CD4-positive, alpha-beta T cell treated with Interleukin-21 for 1 hour (primary cell): Measurements from ENCODE around the gene PRSS33.

Source experiments
- DNase-seq: peaks from one replicate; pipeline ENCODE4 v3.0.0-alpha.2; 2020

Gene PRSS33

DNA sequence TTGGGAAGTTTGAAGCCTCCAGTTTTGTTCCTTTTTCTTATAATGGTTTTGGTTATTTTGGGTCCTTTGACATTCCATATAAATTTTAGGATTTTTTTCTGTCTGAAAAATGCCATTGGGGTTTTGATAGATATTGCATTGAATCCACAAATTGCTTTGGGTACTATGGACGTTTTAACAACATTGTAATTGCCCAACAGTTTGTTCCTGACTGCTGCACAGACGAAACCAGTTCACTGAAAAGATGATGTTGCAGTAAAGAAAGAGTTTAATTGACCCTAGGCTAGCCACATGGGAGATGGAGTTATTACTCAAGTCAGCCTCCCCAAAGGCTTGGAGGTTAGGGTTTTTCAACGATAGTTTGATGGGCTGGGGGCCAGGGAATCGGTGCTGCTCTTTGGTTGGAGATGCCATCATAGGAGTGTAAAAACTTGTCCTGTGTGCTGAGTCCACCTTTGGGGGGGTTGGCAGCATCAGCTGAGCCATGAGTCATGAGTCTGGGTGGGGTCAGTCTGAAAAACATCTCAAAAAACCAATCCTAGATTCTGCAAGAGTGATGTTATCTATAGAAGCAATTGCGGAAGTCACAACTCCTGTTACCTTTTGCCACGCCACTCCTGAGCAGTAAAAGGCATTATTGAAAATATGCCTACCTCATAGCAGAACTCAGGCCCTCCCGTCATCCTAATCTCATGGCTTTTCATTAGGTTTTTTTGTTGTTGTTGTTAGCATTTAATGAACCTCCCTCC is 8.2 kb upstream of the PRSS33 start:
- DNase-seq: no peak

DNA sequence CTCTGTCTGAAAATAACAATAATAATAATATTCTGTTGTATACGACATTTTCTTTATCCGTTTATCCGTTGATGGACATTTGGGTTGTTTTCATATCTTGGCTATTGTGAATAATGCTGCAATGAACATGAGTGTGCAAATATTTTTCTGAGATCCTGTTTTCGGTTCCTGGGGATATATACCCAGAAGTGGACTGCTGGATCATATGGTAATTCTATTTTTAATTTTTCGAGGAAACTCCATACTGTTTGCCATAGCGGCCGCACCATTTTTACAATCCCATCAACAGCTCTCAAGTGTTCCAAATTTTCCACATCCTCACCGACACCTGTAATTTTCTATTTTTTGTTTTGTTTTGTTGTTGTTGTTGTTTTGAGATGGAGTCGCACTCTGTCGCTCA is 5.6 kb upstream of the PRSS33 start:
- no peak for DNase-seq

DNA sequence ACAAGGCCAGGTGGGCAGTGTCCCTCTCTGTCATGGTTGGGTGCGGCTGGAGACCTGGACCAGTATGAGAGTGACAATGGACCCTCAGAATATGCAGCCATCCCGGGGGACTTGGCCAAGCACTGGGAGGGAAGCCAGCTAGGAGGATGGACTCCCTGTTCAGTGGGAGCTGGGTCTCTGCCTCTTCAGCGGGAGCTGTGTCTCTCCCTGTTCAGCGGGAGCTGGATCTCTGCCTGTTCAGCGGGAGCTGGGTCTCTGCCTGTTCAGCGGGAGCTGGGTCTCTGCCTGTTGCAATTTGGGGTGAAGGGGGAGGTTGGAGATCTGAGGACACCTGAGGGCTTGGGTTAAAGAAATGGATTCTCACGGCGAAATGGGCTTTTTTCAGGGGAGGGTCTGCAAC is 3.8 kb upstream of the PRSS33 start:
- DNase-seq: no peak

DNA sequence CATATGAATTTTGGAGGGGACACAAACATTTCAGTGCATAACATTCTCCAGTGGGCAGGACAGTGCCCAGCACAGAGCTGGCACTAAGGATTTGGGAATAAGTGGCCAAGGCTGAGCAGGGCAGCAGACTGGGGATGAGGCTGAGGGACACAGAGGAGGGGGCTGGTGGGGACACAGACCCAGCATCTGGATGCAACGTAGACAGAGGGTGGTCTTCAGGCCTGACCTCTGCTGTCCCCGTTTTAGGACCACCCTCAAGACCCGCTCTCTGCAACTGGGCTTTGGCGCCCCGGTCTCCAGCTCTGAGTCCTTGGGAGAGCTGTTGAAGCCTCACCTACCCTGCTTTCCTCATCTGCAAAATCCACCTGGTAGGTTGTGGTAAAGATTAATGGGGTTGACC is 3.3 kb upstream of the PRSS33 start:
- DNase-seq: no peak

DNA sequence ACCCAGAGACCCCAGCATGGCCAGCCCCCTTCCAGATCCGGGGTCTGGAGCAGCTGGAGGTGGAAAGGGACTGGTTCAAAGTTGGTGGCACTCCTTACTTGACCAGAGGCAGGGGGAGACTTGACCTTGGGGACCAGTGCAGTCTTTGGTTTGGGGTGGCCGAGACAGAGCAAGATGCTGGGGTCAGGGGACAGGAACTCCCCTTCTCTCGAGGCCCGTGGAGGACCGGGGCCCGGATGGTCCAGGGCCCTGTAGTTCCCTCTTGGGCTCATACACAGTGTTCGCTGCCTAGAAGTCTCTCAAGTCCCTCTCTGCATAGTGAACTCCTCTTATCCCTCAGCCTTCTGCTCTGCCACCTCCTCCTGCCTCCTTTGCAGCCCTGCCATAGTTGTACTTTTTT is 601 bp upstream of the PRSS33 start:
- DNase-seq: no peak

DNA sequence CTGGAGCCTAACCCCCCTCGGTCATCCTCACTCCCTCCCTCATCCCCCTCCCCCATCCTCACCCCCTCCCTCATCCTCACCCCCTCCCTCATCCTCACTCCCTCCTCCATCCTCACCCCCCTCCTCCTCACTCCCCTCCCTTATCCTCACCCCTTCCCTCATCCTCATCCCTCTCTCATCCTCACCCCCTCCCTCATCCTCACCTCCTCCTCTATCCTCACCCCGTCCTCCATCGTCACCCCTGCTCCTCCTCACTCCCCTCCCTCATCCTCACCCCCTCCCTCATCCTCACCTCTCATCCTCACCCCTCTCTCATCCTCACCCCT is 571 bp downstream of the PRSS33 start:
- no peak for DNase-seq

DNA sequence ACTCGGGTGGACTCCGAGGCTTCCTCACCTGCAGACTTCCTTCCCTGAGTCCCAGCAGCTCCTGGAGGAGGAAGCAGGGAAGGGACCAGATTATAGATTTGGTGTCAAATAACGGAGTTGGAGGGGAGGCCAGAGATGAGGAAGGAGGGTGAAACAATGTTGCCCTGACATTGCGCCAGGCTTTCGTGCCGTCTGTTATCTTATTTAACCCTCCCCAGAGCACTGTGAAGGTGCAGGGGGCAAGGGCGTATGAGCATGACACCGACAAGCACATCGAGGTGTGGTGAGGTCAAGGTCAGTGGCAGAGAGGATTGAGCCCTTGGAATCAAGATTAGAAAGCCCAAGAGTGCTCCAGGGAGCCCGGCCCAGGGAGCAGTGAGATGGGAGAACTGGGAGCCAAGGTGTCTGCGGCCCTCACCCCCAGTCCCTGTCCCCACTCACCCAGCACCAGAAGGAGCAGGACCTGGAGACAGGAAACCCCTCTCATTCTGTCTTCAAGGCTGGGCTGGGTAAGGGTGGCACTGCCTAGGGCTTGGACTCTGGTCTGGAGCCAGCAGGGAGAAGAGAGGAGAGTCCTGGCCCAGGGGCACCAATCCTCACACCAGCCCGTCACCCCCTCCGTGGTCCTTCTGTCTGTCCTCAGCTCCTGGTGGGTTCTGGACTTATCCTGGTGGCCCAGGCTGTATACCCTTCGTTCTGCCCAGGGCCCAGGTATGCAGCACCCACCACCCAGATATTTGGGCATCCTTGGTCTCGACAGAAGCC is 1.1 kb downstream of the PRSS33 start:
- DNase-seq: no peak

DNA sequence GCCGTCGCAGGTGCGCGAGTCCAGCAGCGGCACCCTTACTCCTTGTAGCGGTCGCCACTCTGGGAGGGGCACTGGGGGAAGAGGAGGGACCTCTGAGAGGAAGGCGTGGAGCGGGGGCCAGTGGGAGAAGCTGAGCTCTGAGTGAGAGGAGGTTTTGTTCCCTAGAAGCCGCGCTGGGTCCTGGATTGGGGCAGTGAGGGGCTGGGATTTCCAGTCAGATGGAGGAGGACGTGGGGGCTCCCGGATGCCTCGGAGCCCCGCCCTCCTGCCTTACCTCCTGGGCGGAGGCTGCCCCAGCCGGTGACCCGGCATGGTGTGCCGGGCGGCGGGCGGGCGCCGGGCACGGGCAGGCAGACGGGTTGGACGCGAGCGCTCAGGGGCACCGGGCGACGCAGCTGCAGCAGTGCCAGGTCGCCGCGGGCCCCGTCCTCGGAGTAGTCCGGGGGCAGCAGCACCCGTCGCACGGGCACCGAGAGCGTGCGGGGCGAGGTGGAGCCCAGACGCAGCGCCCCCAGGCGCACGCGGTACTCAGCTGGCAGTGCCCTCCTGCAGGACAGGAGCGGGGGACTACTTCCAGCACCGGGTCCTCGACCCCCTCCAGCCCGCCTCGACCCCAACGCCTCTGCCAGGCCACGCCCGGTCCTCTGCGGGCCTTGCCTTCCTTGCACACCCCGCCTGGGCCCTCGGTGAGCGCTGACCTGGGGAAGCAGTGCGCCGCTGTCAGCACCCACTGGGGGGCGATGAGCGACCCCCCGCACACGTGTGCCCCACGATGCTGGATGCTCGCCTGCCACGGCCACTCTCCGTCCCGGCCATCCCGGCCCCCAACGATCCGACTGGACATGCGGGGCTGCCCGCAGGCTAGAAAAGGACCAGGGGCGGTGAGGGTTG is 2.0 kb downstream of the PRSS33 start:
- peak; percentile 35 for DNase-seq

DNA sequence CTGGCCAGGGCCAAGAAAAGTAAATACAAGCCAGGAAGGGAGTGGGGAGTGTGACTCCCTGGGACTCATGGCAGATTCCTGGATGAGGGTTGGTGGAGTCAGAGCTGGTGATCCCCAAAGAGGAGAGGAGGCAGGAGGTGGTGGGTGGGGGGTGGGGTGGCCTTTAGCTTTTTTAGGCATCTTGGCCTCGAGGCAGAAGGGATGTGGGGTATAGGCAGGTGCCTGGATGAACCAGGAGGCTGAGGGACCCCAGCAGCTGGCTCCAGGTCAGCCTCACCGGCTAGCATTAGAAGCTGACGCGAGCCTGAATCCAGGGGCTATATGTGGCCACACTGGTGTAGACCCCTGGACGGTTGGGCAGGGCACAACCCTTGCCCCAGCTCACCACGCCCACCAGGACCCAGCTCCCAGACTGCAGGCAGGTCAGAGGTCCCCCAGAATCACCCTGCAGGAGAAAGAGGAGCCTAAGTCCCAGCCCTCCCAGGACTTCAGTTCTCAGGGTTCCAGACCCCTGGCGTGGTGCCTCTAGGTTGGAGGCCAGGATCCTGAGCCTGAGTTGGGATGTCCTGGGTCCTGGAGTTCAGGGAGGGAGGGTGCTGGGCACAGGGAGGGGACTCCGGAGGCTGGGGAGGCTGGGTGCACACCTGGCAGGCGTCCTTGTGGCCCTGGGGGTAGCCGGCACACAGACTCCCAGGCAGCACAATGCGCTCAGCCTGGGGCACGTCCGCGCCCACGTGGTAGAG is 2.8 kb downstream of the PRSS33 start:
- no peak for DNase-seq

DNA sequence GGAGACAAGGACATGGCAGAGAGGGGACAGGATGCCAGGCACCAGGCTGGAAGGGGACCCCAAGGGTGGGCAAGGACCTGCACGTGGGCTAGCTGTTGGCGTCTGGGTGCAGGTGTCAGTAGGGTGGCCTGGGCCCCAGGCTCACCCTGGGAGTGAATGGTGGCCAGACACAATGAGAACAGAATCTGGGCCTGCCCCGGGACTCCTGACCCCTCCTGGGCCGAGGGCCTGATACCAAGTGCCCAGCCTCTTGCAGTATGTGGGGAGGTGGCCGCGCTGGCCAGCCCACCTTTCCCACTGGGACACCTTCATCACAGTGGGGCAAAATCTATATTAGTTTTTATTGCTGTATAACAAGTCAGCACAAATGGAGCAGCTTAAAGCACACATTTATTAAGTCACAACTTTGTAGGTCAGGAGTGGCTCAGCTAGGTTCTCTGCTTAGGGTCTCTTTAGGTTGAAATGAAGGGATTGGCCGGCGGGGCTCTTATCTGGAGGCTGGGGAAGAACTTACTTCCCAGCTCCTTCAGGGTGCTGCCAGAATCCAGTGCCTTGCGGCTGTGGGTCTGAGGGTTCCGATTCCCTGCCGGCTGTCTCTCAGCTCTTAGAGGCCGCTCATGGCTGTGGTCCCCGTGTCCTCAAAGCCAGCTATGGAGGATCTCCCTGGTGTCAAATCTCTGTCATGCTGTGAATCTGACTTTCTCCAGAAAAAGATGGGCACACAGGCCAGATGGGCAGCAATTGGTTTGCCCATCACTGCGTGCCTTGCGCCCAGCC is 3.6 kb downstream of the PRSS33 start:
- no peak for DNase-seq

DNA sequence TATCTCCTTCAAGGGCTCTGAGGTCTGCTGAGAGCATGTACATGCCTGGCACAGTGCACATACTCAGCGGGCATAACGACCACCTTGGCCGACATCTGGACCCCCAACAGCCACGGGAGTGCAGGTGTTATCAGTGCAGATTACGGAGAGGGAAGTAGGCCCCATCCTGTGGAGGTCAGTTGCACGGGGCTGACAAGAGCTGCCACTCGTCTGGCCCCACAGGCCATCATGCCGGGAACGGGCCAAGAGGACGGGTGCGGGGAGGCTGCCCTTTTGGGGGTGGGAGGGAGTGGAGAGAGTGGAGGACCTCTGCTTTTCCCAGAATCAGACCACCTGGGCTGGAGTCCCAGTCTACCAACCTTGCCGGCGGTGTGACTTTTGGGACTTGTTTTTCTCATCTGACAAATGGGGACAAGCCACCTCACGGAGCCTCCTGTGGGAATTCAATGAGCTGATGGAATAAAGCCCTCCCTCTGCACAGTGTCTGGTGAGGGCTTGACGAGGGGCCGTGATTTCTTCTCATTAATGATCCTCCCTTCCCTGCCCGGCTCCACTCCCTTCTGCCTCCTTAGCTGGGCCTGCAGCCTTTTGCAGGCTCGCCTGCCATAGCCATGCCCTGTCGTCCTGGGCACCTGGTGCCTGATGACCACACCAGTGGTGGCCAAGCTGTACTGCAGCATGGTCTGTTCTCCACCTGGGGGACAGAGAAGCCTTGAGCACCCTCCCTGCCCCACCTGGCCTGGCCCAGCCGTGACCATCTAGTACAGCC is 4.6 kb downstream of the PRSS33 start:
- DNase-seq: no peak

DNA sequence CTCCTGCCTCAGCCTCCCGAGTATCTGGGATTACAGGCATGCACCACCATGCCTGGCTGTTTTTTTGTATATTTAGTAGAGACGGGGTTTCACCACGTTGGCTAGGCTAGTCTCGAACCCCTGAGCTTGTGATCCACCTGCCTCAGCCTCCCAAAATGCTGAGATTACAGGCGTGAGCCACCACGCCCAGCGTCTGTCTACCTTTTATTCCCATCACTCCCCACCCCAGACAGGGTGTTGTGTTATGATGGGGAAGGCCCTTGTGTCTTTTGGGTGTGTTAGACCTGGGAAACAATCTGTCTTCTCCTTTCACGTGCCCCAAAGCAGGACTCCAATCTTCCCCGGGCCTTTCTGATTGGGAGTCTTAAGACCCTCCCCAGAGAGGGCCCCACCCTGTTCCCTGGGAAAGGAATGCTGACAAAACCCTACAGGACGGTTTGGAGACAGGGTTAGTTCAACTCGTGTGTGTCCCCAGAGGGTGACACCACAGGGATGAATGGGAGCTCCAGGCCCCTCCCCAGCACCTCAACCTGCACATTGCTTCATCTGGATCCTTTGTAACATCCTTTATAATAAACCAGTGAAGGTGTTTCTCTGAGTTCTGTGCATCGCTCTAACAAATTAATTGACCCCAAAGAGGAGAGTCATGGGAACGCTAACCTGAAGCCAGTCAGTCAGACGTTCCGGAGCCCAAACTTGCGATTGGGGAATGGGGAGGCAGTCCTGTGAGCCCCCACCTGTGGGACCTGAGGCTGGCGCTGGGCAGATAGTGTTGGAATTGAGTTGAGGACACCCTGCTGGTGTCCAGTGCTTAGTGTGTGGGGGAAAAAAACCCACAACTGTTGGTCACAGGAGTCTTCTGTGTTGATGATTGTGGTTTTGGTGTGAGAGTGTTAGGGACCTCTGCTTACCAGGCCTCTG is 7.1 kb downstream of the PRSS33 start:
- DNase-seq: no peak

DNA sequence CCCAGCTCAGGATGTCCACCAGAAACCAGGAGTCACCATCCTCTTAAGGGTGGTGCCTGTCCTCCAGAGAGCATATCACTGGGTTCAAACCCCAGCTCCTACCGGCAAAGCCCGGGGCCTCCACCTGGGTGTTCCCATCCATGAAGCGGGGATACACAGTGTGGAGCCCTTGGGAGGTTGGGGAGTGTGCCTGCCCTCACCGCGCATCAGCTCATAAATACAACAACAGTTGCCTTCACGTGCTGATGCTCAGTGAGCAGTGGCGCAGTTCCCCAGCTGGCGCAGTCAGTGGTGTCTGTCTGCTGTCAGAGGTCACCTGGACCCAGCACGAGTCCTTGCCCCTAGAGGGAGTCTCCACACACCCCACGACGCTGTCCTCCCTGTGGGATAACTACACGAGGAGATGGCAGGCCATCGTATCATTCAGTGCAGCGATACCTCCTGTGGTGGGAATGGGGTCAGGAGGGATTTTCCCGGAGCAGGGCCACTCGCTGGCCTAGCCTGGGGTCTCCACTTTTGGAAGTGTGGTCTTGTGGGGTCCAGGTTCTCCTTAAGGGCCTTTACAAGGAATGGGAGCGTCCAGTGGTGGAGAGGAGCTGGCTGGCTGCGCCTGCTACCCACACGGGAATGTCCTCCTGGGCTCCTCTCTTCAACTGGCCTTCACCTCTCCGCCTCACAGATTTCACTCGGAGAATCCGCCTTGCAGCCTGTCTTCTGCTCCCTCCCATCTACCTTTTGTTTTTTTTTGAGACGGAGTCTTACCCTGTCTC is 8.0 kb downstream of the PRSS33 start:
- no peak for DNase-seq

DNA sequence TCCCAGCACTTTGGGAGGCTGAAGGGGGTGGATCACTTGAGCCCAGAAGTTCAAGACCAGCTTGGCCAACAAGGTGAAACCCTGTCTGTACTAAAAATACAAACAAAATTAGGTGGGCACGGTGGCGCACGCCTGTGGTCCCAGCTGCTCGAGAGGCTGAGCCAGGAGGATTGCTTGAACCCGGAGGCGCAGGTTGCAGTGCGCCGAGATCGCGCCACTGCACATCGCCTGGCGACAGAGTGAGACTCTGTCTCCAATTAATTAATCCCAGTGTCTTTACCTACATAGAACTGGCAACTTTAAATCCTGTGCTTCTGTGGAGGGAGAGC is 8.8 kb downstream of the PRSS33 start:
- DNase-seq: no peak

DNA sequence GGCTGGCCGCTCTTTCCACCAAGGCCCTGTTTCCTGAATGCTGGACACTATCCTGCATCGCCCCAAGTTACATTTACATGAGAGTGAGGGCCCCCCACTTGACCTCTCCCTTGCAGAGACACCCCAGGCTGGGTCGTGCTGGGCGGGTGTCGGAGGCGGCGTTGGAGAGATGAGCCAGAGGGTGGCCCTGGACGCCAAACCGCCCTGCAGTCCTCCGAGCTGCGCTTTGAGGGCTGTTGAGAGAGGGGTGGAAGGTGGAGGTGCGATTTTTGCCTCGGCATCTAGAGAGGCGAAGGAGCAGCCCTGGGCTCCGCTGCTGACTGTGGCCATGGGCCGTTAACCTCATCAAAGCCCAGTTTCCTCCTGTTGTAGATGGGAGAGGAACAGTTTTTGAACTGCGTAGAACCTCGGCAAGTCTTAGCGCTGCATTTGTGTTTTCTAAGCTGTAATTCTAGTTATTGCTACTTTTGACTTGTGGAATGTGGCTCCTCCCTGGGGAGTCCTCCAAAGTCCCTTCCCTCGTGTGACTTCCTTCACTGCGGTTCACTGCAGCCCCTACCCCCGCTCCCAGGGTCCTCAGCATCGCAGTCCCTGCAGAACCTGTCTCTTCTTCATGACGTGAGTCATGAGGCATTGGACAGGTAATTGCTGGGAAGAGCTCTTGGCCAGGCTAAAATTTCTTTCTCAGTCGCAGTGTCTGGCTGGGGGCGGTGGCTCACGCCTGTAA is 9.3 kb downstream of the PRSS33 start:
- DNase-seq: peak; percentile 60

DNA sequence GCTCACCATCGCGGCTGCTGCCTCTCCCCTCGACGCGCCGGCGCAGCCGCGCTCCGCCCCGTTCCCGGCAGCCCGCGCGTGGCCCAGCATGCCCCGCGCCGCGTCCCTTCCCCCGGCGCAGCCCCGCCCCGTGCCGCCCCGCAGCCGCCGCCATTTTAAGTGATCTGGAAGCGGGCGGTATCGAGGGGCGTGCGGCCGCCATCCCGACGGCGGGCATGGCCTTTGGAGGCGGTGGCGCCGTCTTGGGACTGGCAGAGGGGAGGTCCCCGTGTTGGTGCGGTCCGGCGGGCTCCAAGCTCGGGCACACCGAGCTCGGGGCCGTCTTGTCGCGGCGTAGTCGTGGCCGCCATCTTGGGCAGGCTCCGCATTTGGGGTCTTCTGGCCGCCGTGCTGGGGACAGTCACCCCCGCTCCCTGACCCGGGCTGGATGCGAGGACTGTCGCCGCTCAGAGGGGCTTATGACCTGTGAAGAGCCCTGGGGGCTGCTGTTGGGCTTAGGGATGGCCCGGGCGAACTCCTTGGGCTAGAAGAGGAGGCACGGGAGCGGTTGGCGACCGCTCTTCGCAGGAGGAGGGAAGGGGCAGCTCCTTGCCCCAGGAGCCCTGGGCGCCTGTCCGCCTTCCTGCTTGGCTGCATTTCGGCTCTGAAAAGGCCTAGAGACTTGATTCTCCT is 10.0 kb downstream of the PRSS33 start, which contains the start of gene ELOB:
Gene ELOB (minus strand): TSS at position 50 of the 672 bp plus-strand sequence. CDS start 41 bp downstream, at position 9.
- DNase-seq: peak; percentile 91

DNA sequence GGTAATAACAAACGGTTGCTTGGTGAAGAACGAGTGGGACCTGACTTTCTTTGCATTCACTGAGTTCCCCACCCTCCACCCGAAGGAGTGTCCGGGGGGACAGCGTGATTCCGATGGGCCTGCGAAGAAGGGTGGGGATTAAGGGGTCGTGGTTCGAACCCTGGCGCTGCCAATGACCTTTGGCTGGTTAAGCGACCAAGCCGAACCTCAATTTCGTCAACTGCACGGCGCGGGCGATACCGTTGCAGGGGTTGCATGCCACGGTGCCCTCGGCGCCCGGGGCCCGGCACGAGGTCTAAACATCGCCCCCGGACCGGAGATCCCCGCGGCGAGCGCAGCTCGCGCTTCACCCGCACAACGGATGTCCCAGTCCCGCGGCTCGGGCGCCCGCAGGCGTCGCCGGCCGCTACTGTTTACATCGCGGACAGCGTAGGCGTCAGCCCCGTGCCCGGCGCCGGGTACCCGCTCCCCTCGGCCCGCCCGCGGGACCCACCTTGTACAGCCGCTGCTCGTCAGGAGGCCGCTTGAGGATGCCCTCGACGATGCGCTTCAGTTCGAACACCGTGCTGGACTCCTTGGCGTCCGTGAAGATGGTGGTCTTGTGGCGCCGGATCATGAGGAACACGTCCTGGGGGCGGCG is 10.7 kb downstream of the PRSS33 start:
- DNase-seq: peak; percentile 43
